ENCODE data around the gene TENM4. TPM values are rescaled to one million over a fixed set of nuclear protein-coding genes. Genes with fewer than 3 reads are reported as not detected.

Gene TENM4
- total RNA-seq, 1 experiment from 2014 or later, result 0.39 TPM

GRCh38 chr11:79059141-79059540 is 381.7 kb downstream of the TENM4 start:
- no TSS peak for BruUV-seq (replicated peaks)

GRCh38 chr11:79055856-79056631 is 384.8 kb downstream of the TENM4 start:
- ChIA-PET POLR2A (no interaction called here), CTCF (interaction anchor here (0.6 kb wide), 1 partner anchor 353 kb away, joined by 14 read pairs; no protein-coding TSS in a partner anchor)
- no peak overlapping the region for H3K27ac ChIP-seq (ENCODE audit: low read length)
- TF ChIP-seq TCF7L2 (IDR thresholded peaks at IDR 0.05; ENCODE audit: low read depth, low read length) (no peak), POLR2AphosphoS5 (IDR thresholded peaks at IDR 0.05; ENCODE audit: low read depth, low read length) (no peak), SIN3A (IDR thresholded peaks at IDR 0.05; ENCODE audit: borderline replicate concordance, insufficient read depth, low read depth, low read length) (no peak)
- TF ChIP-seq, protein P1, sequence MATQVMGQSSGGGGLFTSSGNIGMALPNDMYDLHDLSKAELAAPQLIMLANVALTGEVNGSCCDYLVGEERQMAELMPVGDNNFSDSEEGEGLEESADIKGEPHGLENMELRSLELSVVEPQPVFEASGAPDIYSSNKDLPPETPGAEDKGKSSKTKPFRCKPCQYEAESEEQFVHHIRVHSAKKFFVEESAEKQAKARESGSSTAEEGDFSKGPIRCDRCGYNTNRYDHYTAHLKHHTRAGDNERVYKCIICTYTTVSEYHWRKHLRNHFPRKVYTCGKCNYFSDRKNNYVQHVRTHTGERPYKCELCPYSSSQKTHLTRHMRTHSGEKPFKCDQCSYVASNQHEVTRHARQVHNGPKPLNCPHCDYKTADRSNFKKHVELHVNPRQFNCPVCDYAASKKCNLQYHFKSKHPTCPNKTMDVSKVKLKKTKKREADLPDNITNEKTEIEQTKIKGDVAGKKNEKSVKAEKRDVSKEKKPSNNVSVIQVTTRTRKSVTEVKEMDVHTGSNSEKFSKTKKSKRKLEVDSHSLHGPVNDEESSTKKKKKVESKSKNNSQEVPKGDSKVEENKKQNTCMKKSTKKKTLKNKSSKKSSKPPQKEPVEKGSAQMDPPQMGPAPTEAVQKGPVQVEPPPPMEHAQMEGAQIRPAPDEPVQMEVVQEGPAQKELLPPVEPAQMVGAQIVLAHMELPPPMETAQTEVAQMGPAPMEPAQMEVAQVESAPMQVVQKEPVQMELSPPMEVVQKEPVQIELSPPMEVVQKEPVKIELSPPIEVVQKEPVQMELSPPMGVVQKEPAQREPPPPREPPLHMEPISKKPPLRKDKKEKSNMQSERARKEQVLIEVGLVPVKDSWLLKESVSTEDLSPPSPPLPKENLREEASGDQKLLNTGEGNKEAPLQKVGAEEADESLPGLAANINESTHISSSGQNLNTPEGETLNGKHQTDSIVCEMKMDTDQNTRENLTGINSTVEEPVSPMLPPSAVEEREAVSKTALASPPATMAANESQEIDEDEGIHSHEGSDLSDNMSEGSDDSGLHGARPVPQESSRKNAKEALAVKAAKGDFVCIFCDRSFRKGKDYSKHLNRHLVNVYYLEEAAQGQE (IDR thresholded peaks at IDR 0.05; ENCODE audit: insufficient read depth in 1 of 2, low read depth in 2 of 2, low read length in 1 of 2), result no peak
- TF ChIP-seq, protein P2, sequence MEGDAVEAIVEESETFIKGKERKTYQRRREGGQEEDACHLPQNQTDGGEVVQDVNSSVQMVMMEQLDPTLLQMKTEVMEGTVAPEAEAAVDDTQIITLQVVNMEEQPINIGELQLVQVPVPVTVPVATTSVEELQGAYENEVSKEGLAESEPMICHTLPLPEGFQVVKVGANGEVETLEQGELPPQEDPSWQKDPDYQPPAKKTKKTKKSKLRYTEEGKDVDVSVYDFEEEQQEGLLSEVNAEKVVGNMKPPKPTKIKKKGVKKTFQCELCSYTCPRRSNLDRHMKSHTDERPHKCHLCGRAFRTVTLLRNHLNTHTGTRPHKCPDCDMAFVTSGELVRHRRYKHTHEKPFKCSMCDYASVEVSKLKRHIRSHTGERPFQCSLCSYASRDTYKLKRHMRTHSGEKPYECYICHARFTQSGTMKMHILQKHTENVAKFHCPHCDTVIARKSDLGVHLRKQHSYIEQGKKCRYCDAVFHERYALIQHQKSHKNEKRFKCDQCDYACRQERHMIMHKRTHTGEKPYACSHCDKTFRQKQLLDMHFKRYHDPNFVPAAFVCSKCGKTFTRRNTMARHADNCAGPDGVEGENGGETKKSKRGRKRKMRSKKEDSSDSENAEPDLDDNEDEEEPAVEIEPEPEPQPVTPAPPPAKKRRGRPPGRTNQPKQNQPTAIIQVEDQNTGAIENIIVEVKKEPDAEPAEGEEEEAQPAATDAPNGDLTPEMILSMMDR (IDR thresholded peaks at IDR 0.05), result no peak
- in situ Hi-C loops (cut with HindIII; ENCODE audit: low pct_unique_long_range_greater_than_20kb, low sequenced_read_pairs) (no loop called here), intact Hi-C loops (cut with micrococcal nuclease; ENCODE audit: unreplicated experiment) (no loop called here)
- H3K27me3 ChIP-seq (ENCODE audit: control insufficient read depth, insufficient read depth, low read length), result no peaks in the 10 kb centered on the region
- ATAC-seq, result no peak
- DNase-seq (ENCODE audit: low read depth, low spot score), result no peak
- H3K4me3 ChIP-seq (ENCODE audit: low read depth in 2 of 2, low read length in 2 of 2), result no peak overlapping the region
- no peaks in the 10 kb centered on the region for H3K4me1 ChIP-seq (ENCODE audit: control insufficient read depth, insufficient read depth, low read length)
- no peaks in the 10 kb centered on the region for H3K9me3 ChIP-seq (ENCODE audit: control insufficient read depth, insufficient read depth, low read depth, low read length)
- no TSS peak for BruUV-seq (replicated peaks)
- no peaks in the 10 kb centered on the region for H3K36me3 ChIP-seq (ENCODE audit: control insufficient read depth, insufficient read depth, low read length)

More at GRCh38 chr11:79059141-79059540, 381.7 kb downstream of the TENM4 start:
- Histone ChIP-seq H3K4me1 (ENCODE audit: control insufficient read depth, insufficient read depth, low read length) (no peaks in the 10 kb centered on the region), H3K27ac (ENCODE audit: low read length) (no peak overlapping the region), H3K9me3 (ENCODE audit: control insufficient read depth, insufficient read depth, low read depth, low read length) (no peaks in the 10 kb centered on the region), H3K27me3 (ENCODE audit: control insufficient read depth, insufficient read depth, low read length) (no peaks in the 10 kb centered on the region), H3K36me3 (ENCODE audit: control insufficient read depth, insufficient read depth, low read length) (no peaks in the 10 kb centered on the region), H3K4me3 (ENCODE audit: low read depth in 2 of 2, low read length in 2 of 2) (no peak overlapping the region)
- DNase-seq (ENCODE audit: low read depth, low spot score), result no peak
- ChIA-PET POLR2A (no interaction called here), CTCF (no interaction called here)
- TF ChIP-seq TCF7L2 (IDR thresholded peaks at IDR 0.05; ENCODE audit: low read depth, low read length), result no peak
- TF ChIP-seq, protein P1 (IDR thresholded peaks at IDR 0.05; ENCODE audit: insufficient read depth in 1 of 2, low read depth in 2 of 2, low read length in 1 of 2), result no peak
- no peak for TF ChIP-seq POLR2AphosphoS5 (IDR thresholded peaks at IDR 0.05; ENCODE audit: low read depth, low read length)
- TF ChIP-seq, protein P2 (IDR thresholded peaks at IDR 0.05), result no peak
- TF ChIP-seq SIN3A (IDR thresholded peaks at IDR 0.05; ENCODE audit: borderline replicate concordance, insufficient read depth, low read depth, low read length), result no peak
- in situ Hi-C loops (cut with HindIII; ENCODE audit: low pct_unique_long_range_greater_than_20kb, low sequenced_read_pairs) (no loop called here), intact Hi-C loops (cut with micrococcal nuclease; ENCODE audit: unreplicated experiment) (no loop called here)
- ATAC-seq, result no peak
